ENCODE measurements around the gene EMILIN2.
"Not testable (repeated sequence)": the region's sequence is repeated elsewhere in the genome, so short reads cannot be mapped to it uniquely, and the experiment has no call there.

Gene EMILIN2

GRCh38 chr18:2914185-2914880, 67.5 kb downstream of the EMILIN2 start:
- Histone ChIP-seq H3K9me3 (ENCODE audit: control insufficient read depth, insufficient read depth, low read length) (no peaks in the 10 kb centered on the region), H3K36me3 (ENCODE audit: control insufficient read depth, insufficient read depth, low read length) (peaks cover 32% of the 10 kb centered on the region), H3K4me3 (ENCODE audit: low read depth, low read length) (no peak overlapping the region), H3K9ac (ENCODE audit: low read depth, low read length) (no peak overlapping the region), H3K4me1 (ENCODE audit: control insufficient read depth, insufficient read depth, low read length) (peaks cover 11% of the 10 kb centered on the region), H3K27me3 (ENCODE audit: control insufficient read depth, insufficient read depth, low read length) (no peaks in the 10 kb centered on the region)

GRCh38 chr18:2914881-2915240, 68.1 kb downstream of the EMILIN2 start:
- no peaks in the 10 kb centered on the region for H3K27me3 ChIP-seq (ENCODE audit: control insufficient read depth, insufficient read depth, low read length)
- no peaks in the 10 kb centered on the region for H3K9me3 ChIP-seq (ENCODE audit: control insufficient read depth, insufficient read depth, low read length)
- H3K4me3 ChIP-seq (ENCODE audit: low read depth, low read length), result no peak overlapping the region
- H3K36me3 ChIP-seq (ENCODE audit: control insufficient read depth, insufficient read depth, low read length), result peaks cover 28% of the 10 kb centered on the region
- peaks cover 11% of the 10 kb centered on the region for H3K4me1 ChIP-seq (ENCODE audit: control insufficient read depth, insufficient read depth, low read length)
- no peak overlapping the region for H3K9ac ChIP-seq (ENCODE audit: low read depth, low read length)

- not testable (repeated sequence) for H3K27me3 ChIP-seq (ENCODE audit: control insufficient read depth, insufficient read depth, low read length); H3K9ac ChIP-seq (ENCODE audit: low read depth, low read length); H3K4me3 ChIP-seq (ENCODE audit: low read depth, low read length); H3K9me3 ChIP-seq (ENCODE audit: control insufficient read depth, insufficient read depth, low read length)
- Histone ChIP-seq H3K36me3 (ENCODE audit: control insufficient read depth, insufficient read depth, low read length) (peaks cover 34% of the 10 kb centered on the region), H3K4me1 (ENCODE audit: control insufficient read depth, insufficient read depth, low read length) (peaks cover 11% of the 10 kb centered on the region)
These were observed 68.7 kb downstream of the EMILIN2 start for GRCh38 chr18:2915486-2915885.

- Histone ChIP-seq H3K4me3 (ENCODE audit: low read depth, low read length) (no peak overlapping the region), H3K27me3 (ENCODE audit: control insufficient read depth, insufficient read depth, low read length) (no peaks in the 10 kb centered on the region), H3K9me3 (ENCODE audit: control insufficient read depth, insufficient read depth, low read length) (no peaks in the 10 kb centered on the region), H3K4me1 (ENCODE audit: control insufficient read depth, insufficient read depth, low read length) (peaks cover 11% of the 10 kb centered on the region), H3K9ac (ENCODE audit: low read depth, low read length) (no peak overlapping the region), H3K36me3 (ENCODE audit: control insufficient read depth, insufficient read depth, low read length) (peaks cover 36% of the 10 kb centered on the region)
These were observed 69.4 kb downstream of the EMILIN2 start for GRCh38 chr18:2916184-2916583.

- H3K27me3 ChIP-seq (ENCODE audit: control insufficient read depth, insufficient read depth, low read length), result no peaks in the 10 kb centered on the region
- peaks cover 11% of the 10 kb centered on the region for H3K4me1 ChIP-seq (ENCODE audit: control insufficient read depth, insufficient read depth, low read length)
- H3K4me3 ChIP-seq (ENCODE audit: low read depth, low read length), result no peak overlapping the region
- no peak overlapping the region for H3K9ac ChIP-seq (ENCODE audit: low read depth, low read length)
- H3K36me3 ChIP-seq (ENCODE audit: control insufficient read depth, insufficient read depth, low read length), result peaks cover 33% of the 10 kb centered on the region
- no peaks in the 10 kb centered on the region for H3K9me3 ChIP-seq (ENCODE audit: control insufficient read depth, insufficient read depth, low read length)
These were observed 70.6 kb downstream of the EMILIN2 start for GRCh38 chr18:2917259-2918047.

- Histone ChIP-seq H3K9ac (ENCODE audit: low read depth, low read length) (no peak overlapping the region), H3K4me1 (ENCODE audit: control insufficient read depth, insufficient read depth, low read length) (peaks cover 11% of the 10 kb centered on the region), H3K9me3 (ENCODE audit: control insufficient read depth, insufficient read depth, low read length) (no peaks in the 10 kb centered on the region), H3K4me3 (ENCODE audit: low read depth, low read length) (no peak overlapping the region), H3K36me3 (ENCODE audit: control insufficient read depth, insufficient read depth, low read length) (peaks cover 28% of the 10 kb centered on the region), H3K27me3 (ENCODE audit: control insufficient read depth, insufficient read depth, low read length) (no peaks in the 10 kb centered on the region)
These were observed 72.2 kb downstream of the EMILIN2 start for GRCh38 chr18:2918761-2919550.

GRCh38 chr18:2919600-2919999, 72.8 kb downstream of the EMILIN2 start:
- peaks cover 25% of the 10 kb centered on the region for H3K36me3 ChIP-seq (ENCODE audit: control insufficient read depth, insufficient read depth, low read length)
- no peak overlapping the region for H3K9ac ChIP-seq (ENCODE audit: low read depth, low read length)
- H3K27me3 ChIP-seq (ENCODE audit: control insufficient read depth, insufficient read depth, low read length), result no peaks in the 10 kb centered on the region
- peaks cover 11% of the 10 kb centered on the region for H3K4me1 ChIP-seq (ENCODE audit: control insufficient read depth, insufficient read depth, low read length)
- no peak overlapping the region for H3K4me3 ChIP-seq (ENCODE audit: low read depth, low read length)
- no peaks in the 10 kb centered on the region for H3K9me3 ChIP-seq (ENCODE audit: control insufficient read depth, insufficient read depth, low read length)

GRCh38 chr18:2920027-2920426, 73.2 kb downstream of the EMILIN2 start:
- Histone ChIP-seq H3K36me3 (ENCODE audit: control insufficient read depth, insufficient read depth, low read length) (peaks cover 28% of the 10 kb centered on the region), H3K4me3 (ENCODE audit: low read depth, low read length) (no peak overlapping the region), H3K9me3 (ENCODE audit: control insufficient read depth, insufficient read depth, low read length) (no peaks in the 10 kb centered on the region), H3K27me3 (ENCODE audit: control insufficient read depth, insufficient read depth, low read length) (no peaks in the 10 kb centered on the region), H3K9ac (ENCODE audit: low read depth, low read length) (no peak overlapping the region), H3K4me1 (ENCODE audit: control insufficient read depth, insufficient read depth, low read length) (peaks cover 11% of the 10 kb centered on the region)

GRCh38 chr18:2920546-2921343, 73.9 kb downstream of the EMILIN2 start:
- H3K9ac ChIP-seq (ENCODE audit: low read depth, low read length), result no peak overlapping the region
- no peak overlapping the region for H3K4me3 ChIP-seq (ENCODE audit: low read depth, low read length)
- peaks cover 10% of the 10 kb centered on the region for H3K4me1 ChIP-seq (ENCODE audit: control insufficient read depth, insufficient read depth, low read length)
- no peaks in the 10 kb centered on the region for H3K9me3 ChIP-seq (ENCODE audit: control insufficient read depth, insufficient read depth, low read length)
- H3K36me3 ChIP-seq (ENCODE audit: control insufficient read depth, insufficient read depth, low read length), result peaks cover 28% of the 10 kb centered on the region
- no peaks in the 10 kb centered on the region for H3K27me3 ChIP-seq (ENCODE audit: control insufficient read depth, insufficient read depth, low read length)

- H3K9ac ChIP-seq (ENCODE audit: low read depth, low read length), result no peak overlapping the region
These were observed 75.0 kb downstream of the EMILIN2 start for GRCh38 chr18:2921778-2922177.

GRCh38 chr18:2923464-2923863, 76.7 kb downstream of the EMILIN2 start:
- H3K9ac ChIP-seq (ENCODE audit: low read depth, low read length), result no peak overlapping the region
- H3K4me3 ChIP-seq (ENCODE audit: low read depth, low read length), result no peak overlapping the region
- peaks cover 28% of the 10 kb centered on the region for H3K36me3 ChIP-seq (ENCODE audit: control insufficient read depth, insufficient read depth, low read length)
- H3K27me3 ChIP-seq (ENCODE audit: control insufficient read depth, insufficient read depth, low read length), result no peaks in the 10 kb centered on the region
- no peaks in the 10 kb centered on the region for H3K9me3 ChIP-seq (ENCODE audit: control insufficient read depth, insufficient read depth, low read length)
- no peaks in the 10 kb centered on the region for H3K4me1 ChIP-seq (ENCODE audit: control insufficient read depth, insufficient read depth, low read length)

More at GRCh38 chr18:2921778-2922177, 75.0 kb downstream of the EMILIN2 start:
- Histone ChIP-seq H3K4me3 (ENCODE audit: low read depth, low read length) (no peak overlapping the region), H3K36me3 (ENCODE audit: control insufficient read depth, insufficient read depth, low read length) (peaks cover 28% of the 10 kb centered on the region), H3K4me1 (ENCODE audit: control insufficient read depth, insufficient read depth, low read length) (peaks cover 2% of the 10 kb centered on the region), H3K27me3 (ENCODE audit: control insufficient read depth, insufficient read depth, low read length) (no peaks in the 10 kb centered on the region), H3K9me3 (ENCODE audit: control insufficient read depth, insufficient read depth, low read length) (no peaks in the 10 kb centered on the region)

Measured in iPS-15b (cell line).